OCI-LY1 (cell line): ENCODE results near the gene SHLD1.
"Not testable (repeated sequence)": the region's sequence is repeated elsewhere in the genome, so short reads cannot be mapped to it uniquely, and the experiment has no call there.

ENCODE experiments used
- H2AFZ ChIP-seq: fragments of 200-600 bp; sonication (generic), shearing (Covaris generic); 2 replicates; pipeline ENCODE4 v1.6.0; 2014; ENCODE audit warnings: antibody characterized with exemption, mild to moderate bottlenecking, low read length
- H3F3A ChIP-seq: fragments of 200-600 bp; sonication (generic), shearing (Covaris generic); 2 replicates; pipeline ENCODE4 v1.6.0; 2014; ENCODE audit warnings: mild to moderate bottlenecking, antibody characterized with exemption, low read length, moderate library complexity; ENCODE audit not compliant: insufficient read depth
- H3K27ac ChIP-seq: fragments of 200-600 bp; sonication (generic); 2 replicates; pipeline ENCODE4 v1.5.1; 2014; ENCODE audit warnings: low read length, mixed run types, mild to moderate bottlenecking, low read depth; ENCODE audit not compliant: poor library complexity, severe bottlenecking
- H3K27me3 ChIP-seq: fragments of 200-600 bp; sonication (generic); 2 replicates; pipeline ENCODE4 v1.6.0; 2014; ENCODE audit warnings: antibody characterized with exemption, mild to moderate bottlenecking, low read length, moderate library complexity; ENCODE audit not compliant: insufficient read depth
- H3K36me3 ChIP-seq: fragments of 200-600 bp; sonication (generic); 2 replicates; pipeline ENCODE4 v1.6.1; 2014; ENCODE audit warnings: mild to moderate bottlenecking, antibody characterized with exemption, low read length, moderate library complexity, mixed read lengths; ENCODE audit not compliant: insufficient read depth
- H3K4me1 ChIP-seq: fragments of 200-600 bp; sonication (generic); 2 replicates; pipeline ENCODE4 v1.5.1; 2014; ENCODE audit warnings: mild to moderate bottlenecking, low read length, moderate library complexity; ENCODE audit not compliant: insufficient read depth, severe bottlenecking
- H3K4me2 ChIP-seq: fragments of 200-600 bp; sonication (generic), shearing (Covaris generic); 2 replicates; pipeline ENCODE4 v1.6.1; 2014; ENCODE audit warnings: low read length
- H3K4me3 ChIP-seq: fragments of 200-600 bp; sonication (generic); 2 replicates; pipeline ENCODE4 v1.5.1; 2014; ENCODE audit warnings: low read length, low read depth, mild to moderate bottlenecking, mixed read lengths; ENCODE audit not compliant: poor library complexity, severe bottlenecking
- H3K79me2 ChIP-seq: fragments of 200-600 bp; shearing (Covaris generic); 2 replicates; pipeline ENCODE4 v1.6.1; 2016; ENCODE audit warnings: mixed run types, low read length, mixed read lengths; ENCODE audit not compliant: insufficient read depth
- H3K9ac ChIP-seq: fragments of 200-600 bp; sonication (generic), shearing (Covaris generic); 2 replicates; pipeline ENCODE4 v1.6.1; 2014; ENCODE audit warnings: mild to moderate bottlenecking, low read length, mixed read lengths
- H3K9me2 ChIP-seq: fragments of 200-600 bp; sonication (generic), shearing (Covaris generic); 2 replicates; pipeline ENCODE4 v1.6.1; 2014; ENCODE audit warnings: low read depth, mild to moderate bottlenecking, low read length, mixed read lengths
- H3K9me3 ChIP-seq: fragments of 200-600 bp; shearing (Covaris generic); 2 replicates; pipeline ENCODE4 v1.6.1; 2014; ENCODE audit warnings: low read length, mixed read lengths
- H4K20me1 ChIP-seq: fragments of 200-600 bp; sonication (generic), shearing (Covaris generic); 2 replicates; pipeline ENCODE4 v1.6.0; 2016; ENCODE audit warnings: mild to moderate bottlenecking, low read length; ENCODE audit not compliant: insufficient read depth
- CTCF ChIP-seq: fragments of 200-600 bp; sonication (generic), shearing (Covaris generic); IDR thresholded peaks from 2 replicates; pipeline ENCODE4 v1.5.1; 2017; ENCODE audit warnings: mild to moderate bottlenecking, antibody characterized with exemption, low read length, moderate library complexity, mixed read lengths
- EZH2 ChIP-seq: fragments of 200-600 bp; sonication (generic), shearing (Covaris generic); IDR thresholded peaks from 2 replicates; pipeline ENCODE4 v1.8.0; 2017; ENCODE audit warnings: borderline replicate concordance, mixed run types, mild to moderate bottlenecking, antibody characterized with exemption, low read length, moderate library complexity, mixed read lengths

The SHLD1 gene

DNA sequence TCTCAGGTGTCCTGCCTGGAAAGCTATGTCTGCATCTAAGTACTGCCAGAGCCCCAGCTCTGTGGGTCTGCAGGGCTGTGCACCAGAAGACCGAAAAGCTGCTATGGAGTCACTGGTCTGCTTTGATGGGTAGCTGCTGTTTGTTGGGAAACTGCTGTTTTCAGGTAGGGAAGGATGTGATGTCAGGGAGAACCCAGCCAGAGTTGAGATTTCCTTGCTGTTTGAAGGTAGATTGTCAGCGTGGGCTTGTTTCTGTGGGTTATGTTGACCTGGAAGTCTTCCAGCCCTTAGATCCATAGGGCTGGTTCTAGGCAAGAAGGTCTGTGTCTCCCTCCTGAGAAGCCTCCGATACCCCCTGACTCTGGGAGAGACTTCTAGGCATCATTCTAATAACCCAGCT is 12.2 kb upstream of the SHLD1 start:
- Histone ChIP-seq H3K9me2 (no peaks in the 10 kb centered on the region), H3K36me3 (no peaks in the 10 kb centered on the region), H3K27me3 (no peaks in the 10 kb centered on the region), H2AFZ (no peak overlapping the region), H3K79me2 (no peaks in the 10 kb centered on the region), H3K9ac (peak overlapping the region; percentile 56), H3K4me1 (peaks cover 67% of the 10 kb centered on the region), H4K20me1 (no peaks in the 10 kb centered on the region), H3K4me2 (peak overlapping the region; percentile 68), H3F3A (no peaks in the 10 kb centered on the region), H3K27ac (peak overlapping the region; percentile 95), H3K9me3 (no peaks in the 10 kb centered on the region), H3K4me3 (peak overlapping the region; percentile 48)
- TF ChIP-seq CTCF (no peak), EZH2 (no peak)

GRCh38 chr20:5740643-5741042 is 9.6 kb upstream of the SHLD1 start:
- not testable (repeated sequence) for H3K9me2 ChIP-seq, H4K20me1 ChIP-seq, H3K9ac ChIP-seq, H3K9me3 ChIP-seq, H3K79me2 ChIP-seq, H3K4me3 ChIP-seq, H3K4me2 ChIP-seq, H3K36me3 ChIP-seq, H3K27me3 ChIP-seq, H2AFZ ChIP-seq, H3F3A ChIP-seq
- H3K27ac ChIP-seq: peak overlapping the region; percentile 28
- H3K4me1 ChIP-seq: peaks cover 61% of the 10 kb centered on the region

DNA sequence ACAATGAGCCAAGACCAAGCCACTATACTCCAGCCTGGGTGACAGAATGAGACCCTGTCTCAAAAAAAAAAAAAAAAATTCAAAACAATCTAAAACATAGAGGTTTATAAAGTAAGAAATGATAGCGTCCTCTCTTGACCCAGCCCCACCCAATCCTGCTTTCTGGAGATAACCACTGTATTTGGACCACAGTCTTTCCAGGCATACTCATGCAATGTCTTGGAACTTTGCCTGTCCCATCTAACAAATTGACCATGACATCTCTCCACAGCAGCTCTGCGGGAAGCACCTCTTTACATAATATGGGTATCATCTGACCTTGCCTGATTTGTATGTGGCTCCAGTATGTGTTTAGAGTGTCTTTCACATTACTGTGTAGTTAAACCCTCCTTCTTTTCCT is 9.1 kb upstream of the SHLD1 start:
- Histone ChIP-seq H3K9ac (no peak overlapping the region), H3K36me3 (no peaks in the 10 kb centered on the region), H3K27ac (peak overlapping the region; percentile 28), H3K4me3 (no peak overlapping the region), H3K79me2 (no peaks in the 10 kb centered on the region), H4K20me1 (no peaks in the 10 kb centered on the region), H2AFZ (no peak overlapping the region), H3K4me1 (peaks cover 58% of the 10 kb centered on the region), H3K9me2 (no peaks in the 10 kb centered on the region), H3F3A (no peaks in the 10 kb centered on the region), H3K9me3 (no peaks in the 10 kb centered on the region), H3K27me3 (no peaks in the 10 kb centered on the region), H3K4me2 (no peak overlapping the region)
- TF ChIP-seq CTCF (no peak), EZH2 (no peak)

- H3K27ac ChIP-seq: no peak overlapping the region
- TF ChIP-seq EZH2 (no peak), CTCF (no peak)
These were observed 8.2 kb upstream of the SHLD1 start for GRCh38 chr20:5742041-5742440.

More at GRCh38 chr20:5742041-5742440, 8.2 kb upstream of the SHLD1 start:
- H3K9me3 ChIP-seq: no peaks in the 10 kb centered on the region
- no peaks in the 10 kb centered on the region for H3F3A ChIP-seq
- H3K9ac ChIP-seq: no peak overlapping the region
- no peaks in the 10 kb centered on the region for H4K20me1 ChIP-seq
- H2AFZ ChIP-seq: no peak overlapping the region
- H3K36me3 ChIP-seq: no peaks in the 10 kb centered on the region
- no peak overlapping the region for H3K4me3 ChIP-seq
- no peaks in the 10 kb centered on the region for H3K27me3 ChIP-seq
- no peaks in the 10 kb centered on the region for H3K9me2 ChIP-seq
- H3K4me2 ChIP-seq: no peak overlapping the region
- H3K4me1 ChIP-seq: peaks cover 51% of the 10 kb centered on the region
- H3K79me2 ChIP-seq: no peaks in the 10 kb centered on the region
